ENCODE data around the gene AQP12B. TPM values are rescaled to one million over a fixed set of nuclear protein-coding genes. Genes with fewer than 3 reads are reported as not detected.

Gene AQP12B
- total and polyA plus RNA-seq, 2 of the 8 experiments (the other 6 are each of a cell fraction or from before 2014, with no cell fraction given) = not detected

- Histone ChIP-seq H2BK15ac (ENCODE audit: low read length) (no peak overlapping the region), H2BK20ac (ENCODE audit: low read length) (no peak overlapping the region), H4K91ac (replicated peaks; ENCODE audit: insufficient read length, low read length) (no peak overlapping the region), H3K23ac (ENCODE audit: insufficient read length) (no peak overlapping the region), H4K8ac (ENCODE audit: extremely low read depth, insufficient read depth, low read length) (no peak overlapping the region; the same call in 1 of the 2 replicates), H3K27me3 (replicated peaks in 1 of 4; ENCODE audit: control insufficient read depth in 3 of 4, extremely low read depth in 1 of 4, insufficient read depth in 3 of 4, low read length in 3 of 4) (no peaks in the 10 kb centered on the region), H2AK5ac (ENCODE audit: low read depth, low read length) (no peak overlapping the region), H3K4ac (replicated peaks; ENCODE audit: insufficient read length, low read depth, low read length) (no peak overlapping the region), H3K9me3 (ENCODE audit: insufficient read depth in 2 of 2, low read depth in 1 of 2, low read length in 1 of 2) (no peaks in the 10 kb centered on the region), H2BK5ac (ENCODE audit: low read depth, low read length) (no peak overlapping the region), H3K79me2 (ENCODE audit: control insufficient read depth in 1 of 2, insufficient read depth in 2 of 2, low read length in 2 of 2) (no peaks in the 10 kb centered on the region), H3K56ac (replicated peaks; ENCODE audit: insufficient read length, low read depth, low read length) (no peak overlapping the region), H4K5ac (ENCODE audit: insufficient read length, low read depth, low read length) (no peak overlapping the region), H4K20me1 (replicated peaks in 1 of 2; ENCODE audit: control insufficient read depth in 1 of 2, insufficient read depth in 2 of 2, low read length in 2 of 2) (peaks cover 0 to 1% of the 10 kb centered on the region in 2 experiments), H3K4me2 (ENCODE audit: insufficient read depth in 1 of 2, low read depth in 2 of 2, low read length in 2 of 2) (no peak overlapping the region), H3K36me3 (ENCODE audit: control insufficient read depth in 2 of 4, insufficient read depth in 4 of 4, low read length in 3 of 4) (no peaks in the 10 kb centered on the region), H2BK12ac (ENCODE audit: low read depth, low read length) (no peak overlapping the region), H2BK120ac (replicated peaks; ENCODE audit: low read depth, low read length) (no peak overlapping the region), H3K27ac (ENCODE audit: low read depth, low read length) (no peak overlapping the region), H3K4me3 (ENCODE audit: extremely low read depth in 1 of 4, insufficient read depth in 2 of 4, low read depth in 3 of 4, low read length in 4 of 4) (no peak overlapping the region), H3K79me1 (ENCODE audit: low read depth, low read length) (no peaks in the 10 kb centered on the region), H3K18ac (ENCODE audit: extremely low read depth, low read length) (no peak overlapping the region), H2AFZ (ENCODE audit: low read length) (no peak overlapping the region), H3K4me1 (replicated peaks in 1 of 4; ENCODE audit: control insufficient read depth in 3 of 4, insufficient read depth in 4 of 4, low read length in 3 of 4) (no peaks in the 10 kb centered on the region; a peak in 1 of 7 replicates), H3K9ac (replicated peaks in 1 of 4; ENCODE audit: extremely low read depth in 1 of 4, low read depth in 3 of 4, low read length in 3 of 4) (no peak overlapping the region; a peak in 1 of 7 replicates), H3K23me2 (ENCODE audit: low read depth, low read length) (no peaks in the 10 kb centered on the region), H3K14ac (ENCODE audit: insufficient read length) (no peak overlapping the region)
- POLR2A ChIA-PET (ENCODE audit: partially characterized antibody) = interaction anchor here (1.4 kb wide), 1 partner anchor 15 kb away, joined by 4 read pairs; no protein-coding TSS in a partner anchor
- FAIRE-seq (no peak), DNase-seq (ENCODE audit: low read depth in 1 of 2, low spot score in 2 of 2) (no peak)
- no peak for TF ChIP-seq TCF12 (IDR thresholded peaks at IDR 0.05; ENCODE audit: low read depth, low read length)
- no peak for TF ChIP-seq CHD1 (IDR thresholded peaks at IDR 0.05; ENCODE audit: low read depth, low read length)
- TF ChIP-seq HDAC2 (IDR thresholded peaks at IDR 0.05; ENCODE audit: borderline replicate concordance in 1 of 2, low read depth in 2 of 2, low read length in 2 of 2) = no peak
- no peak for TF ChIP-seq ASH2L (IDR thresholded peaks at IDR 0.05; ENCODE audit: low read length)
- TF ChIP-seq RBBP5 (IDR thresholded peaks at IDR 0.05; ENCODE audit: borderline replicate concordance, low read depth, low read length) = no peak
- TF ChIP-seq CBX5 (IDR thresholded peaks at IDR 0.05; ENCODE audit: low read depth, low read length) = no peak
- TF ChIP-seq NANOG (IDR thresholded peaks at IDR 0.05; ENCODE audit: insufficient read depth, low read depth, low read length, poor library complexity, severe bottlenecking) = no peak
- no peak for TF ChIP-seq GABPA (IDR thresholded peaks at IDR 0.05; ENCODE audit: borderline replicate concordance, insufficient read depth, low read length)
- 80% methylated on average over 15 of the region's 15 CpGs; no CpG with 5 or more reads in 1 of the 2 experiments for WGBS, 2 experiments (ENCODE audit: extremely low coverage in 1 of 2, insufficient coverage in 1 of 2, insufficient read length in 1 of 2, insufficient replicate concordance in 2 of 2, low coverage in 1 of 2, low lambda C conversion rate in 2 of 2, missing lambda C conversion rate in 1 of 2)
- CTCF ChIA-PET (ENCODE audit: partially characterized antibody) = interaction anchor here (0.9 to 1.2 kb wide), 3 partner anchors 13 to 59 kb away, joined by 3 read pairs; no protein-coding TSS in a partner anchor
Observed at GRCh38 chr2:240707043-240707756, 24.5 kb upstream of the AQP12B start.
